ENCODE results near the gene MYBPC2.

Gene MYBPC2

DNA sequence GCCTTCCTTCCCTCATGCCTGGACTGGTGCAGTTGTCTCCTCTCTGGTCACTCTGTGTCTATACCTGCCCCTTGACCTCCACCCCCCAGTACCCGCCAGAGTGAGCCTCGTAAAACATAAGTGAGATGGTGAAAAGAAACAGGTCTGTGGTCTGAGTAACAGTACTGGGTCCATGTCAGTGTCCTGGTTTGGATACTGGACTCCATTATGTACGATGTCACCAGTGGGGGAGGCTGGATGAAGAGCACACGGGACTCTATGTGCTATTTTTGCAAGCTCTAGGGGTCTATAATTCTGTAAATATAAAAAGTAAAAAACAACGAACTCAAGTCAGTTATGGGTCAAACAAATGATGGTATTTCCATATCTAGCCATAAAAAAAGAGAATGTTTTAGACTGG lies 14.4 kb downstream of the MYBPC2 start:
- no peak for TF ChIP-seq FOXP2 (optimal IDR thresholded peaks at IDR 0.05; ENCODE audit: borderline replicate concordance, extremely low read depth, extremely low read length, insufficient read depth)
- no peak for TF ChIP-seq SIN3A (IDR thresholded peaks at IDR 0.05; ENCODE audit: borderline replicate concordance, insufficient read depth, low read length)
- TF ChIP-seq POLR2AphosphoS5 (IDR thresholded peaks at IDR 0.05; ENCODE audit: low read depth, low read length) = no peak
- no peak for TF ChIP-seq TAF1 (IDR thresholded peaks at IDR 0.05; ENCODE audit: borderline replicate concordance, insufficient read depth, low read length)
- TF ChIP-seq, protein P1, sequence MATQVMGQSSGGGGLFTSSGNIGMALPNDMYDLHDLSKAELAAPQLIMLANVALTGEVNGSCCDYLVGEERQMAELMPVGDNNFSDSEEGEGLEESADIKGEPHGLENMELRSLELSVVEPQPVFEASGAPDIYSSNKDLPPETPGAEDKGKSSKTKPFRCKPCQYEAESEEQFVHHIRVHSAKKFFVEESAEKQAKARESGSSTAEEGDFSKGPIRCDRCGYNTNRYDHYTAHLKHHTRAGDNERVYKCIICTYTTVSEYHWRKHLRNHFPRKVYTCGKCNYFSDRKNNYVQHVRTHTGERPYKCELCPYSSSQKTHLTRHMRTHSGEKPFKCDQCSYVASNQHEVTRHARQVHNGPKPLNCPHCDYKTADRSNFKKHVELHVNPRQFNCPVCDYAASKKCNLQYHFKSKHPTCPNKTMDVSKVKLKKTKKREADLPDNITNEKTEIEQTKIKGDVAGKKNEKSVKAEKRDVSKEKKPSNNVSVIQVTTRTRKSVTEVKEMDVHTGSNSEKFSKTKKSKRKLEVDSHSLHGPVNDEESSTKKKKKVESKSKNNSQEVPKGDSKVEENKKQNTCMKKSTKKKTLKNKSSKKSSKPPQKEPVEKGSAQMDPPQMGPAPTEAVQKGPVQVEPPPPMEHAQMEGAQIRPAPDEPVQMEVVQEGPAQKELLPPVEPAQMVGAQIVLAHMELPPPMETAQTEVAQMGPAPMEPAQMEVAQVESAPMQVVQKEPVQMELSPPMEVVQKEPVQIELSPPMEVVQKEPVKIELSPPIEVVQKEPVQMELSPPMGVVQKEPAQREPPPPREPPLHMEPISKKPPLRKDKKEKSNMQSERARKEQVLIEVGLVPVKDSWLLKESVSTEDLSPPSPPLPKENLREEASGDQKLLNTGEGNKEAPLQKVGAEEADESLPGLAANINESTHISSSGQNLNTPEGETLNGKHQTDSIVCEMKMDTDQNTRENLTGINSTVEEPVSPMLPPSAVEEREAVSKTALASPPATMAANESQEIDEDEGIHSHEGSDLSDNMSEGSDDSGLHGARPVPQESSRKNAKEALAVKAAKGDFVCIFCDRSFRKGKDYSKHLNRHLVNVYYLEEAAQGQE (IDR thresholded peaks at IDR 0.05; ENCODE audit: insufficient read depth in 1 of 2, low read depth in 2 of 2, low read length in 2 of 2) = no peak

DNA sequence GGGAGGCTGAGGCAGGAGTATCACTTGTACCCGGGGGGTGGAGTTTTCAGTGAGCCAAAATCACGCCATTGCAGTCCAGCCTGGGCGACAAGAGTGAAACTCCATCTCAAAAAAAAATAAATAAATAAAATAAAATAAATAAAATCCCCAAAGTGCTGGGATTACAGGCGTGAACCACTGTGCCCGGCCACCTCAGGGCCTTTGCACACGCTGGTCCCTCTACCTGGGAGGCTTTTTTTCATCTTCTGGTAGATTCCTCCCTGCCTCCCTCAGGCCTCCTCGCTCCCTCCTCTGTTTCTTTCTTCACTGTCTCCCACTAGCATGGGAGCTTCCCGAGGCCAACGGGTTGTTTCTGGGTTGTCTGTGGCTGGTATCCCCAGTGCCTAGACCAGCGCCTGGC lies 15.1 kb downstream of the MYBPC2 start:
- TF ChIP-seq POLR2AphosphoS5 (IDR thresholded peaks at IDR 0.05; ENCODE audit: low read depth, low read length) = no peak
- no peak for TF ChIP-seq TAF1 (IDR thresholded peaks at IDR 0.05; ENCODE audit: borderline replicate concordance, insufficient read depth, low read length)
- TF ChIP-seq FOXP2 (optimal IDR thresholded peaks at IDR 0.05; ENCODE audit: borderline replicate concordance, extremely low read depth, extremely low read length, insufficient read depth) = no peak
- TF ChIP-seq SIN3A (IDR thresholded peaks at IDR 0.05; ENCODE audit: borderline replicate concordance, insufficient read depth, low read length) = no peak
- TF ChIP-seq, protein P1 (IDR thresholded peaks at IDR 0.05; ENCODE audit: insufficient read depth in 1 of 2, low read depth in 2 of 2, low read length in 2 of 2) = no peak

DNA sequence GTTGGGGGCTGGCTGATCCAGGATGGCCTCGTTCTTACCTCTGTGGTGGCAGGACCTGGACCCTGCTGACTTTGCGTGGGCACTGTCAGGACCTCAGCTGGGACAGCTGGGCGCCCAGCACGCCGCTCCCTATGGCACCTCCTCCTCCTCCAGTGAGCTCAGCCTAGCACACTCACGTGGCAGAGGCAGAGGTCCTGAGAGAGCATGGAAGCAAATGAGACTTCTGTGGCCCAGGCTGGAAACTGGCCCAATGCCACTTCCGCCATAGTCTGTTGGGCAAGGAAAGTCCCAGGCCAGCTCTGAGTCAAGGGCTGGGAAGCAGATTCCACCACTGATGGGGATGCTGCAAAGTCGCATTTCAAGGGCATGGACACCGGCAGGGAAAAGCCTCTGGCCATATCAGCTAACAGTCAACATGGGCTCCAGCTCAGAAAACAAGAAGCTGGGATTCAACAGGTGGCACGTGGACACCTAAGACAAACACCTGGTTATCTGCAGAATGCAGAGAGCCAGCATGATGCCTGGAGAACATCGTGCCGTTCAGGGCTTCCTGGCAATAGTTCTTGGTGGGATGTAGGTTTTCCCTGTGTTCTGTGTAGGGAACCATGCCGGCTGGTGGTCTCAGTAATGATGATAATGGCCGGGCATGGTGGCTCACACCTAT lies 16.7 kb downstream of the MYBPC2 start:
- TF ChIP-seq POLR2AphosphoS5 (IDR thresholded peaks at IDR 0.05; ENCODE audit: low read depth, low read length) (no peak), FOXP2 (optimal IDR thresholded peaks at IDR 0.05; ENCODE audit: borderline replicate concordance, extremely low read depth, extremely low read length, insufficient read depth) (no peak), TAF1 (IDR thresholded peaks at IDR 0.05; ENCODE audit: borderline replicate concordance, insufficient read depth, low read length) (no peak), SIN3A (IDR thresholded peaks at IDR 0.05; ENCODE audit: borderline replicate concordance, insufficient read depth, low read length) (no peak)
- TF ChIP-seq, protein P1 (IDR thresholded peaks at IDR 0.05; ENCODE audit: insufficient read depth in 1 of 2, low read depth in 2 of 2, low read length in 2 of 2) = no peak

DNA sequence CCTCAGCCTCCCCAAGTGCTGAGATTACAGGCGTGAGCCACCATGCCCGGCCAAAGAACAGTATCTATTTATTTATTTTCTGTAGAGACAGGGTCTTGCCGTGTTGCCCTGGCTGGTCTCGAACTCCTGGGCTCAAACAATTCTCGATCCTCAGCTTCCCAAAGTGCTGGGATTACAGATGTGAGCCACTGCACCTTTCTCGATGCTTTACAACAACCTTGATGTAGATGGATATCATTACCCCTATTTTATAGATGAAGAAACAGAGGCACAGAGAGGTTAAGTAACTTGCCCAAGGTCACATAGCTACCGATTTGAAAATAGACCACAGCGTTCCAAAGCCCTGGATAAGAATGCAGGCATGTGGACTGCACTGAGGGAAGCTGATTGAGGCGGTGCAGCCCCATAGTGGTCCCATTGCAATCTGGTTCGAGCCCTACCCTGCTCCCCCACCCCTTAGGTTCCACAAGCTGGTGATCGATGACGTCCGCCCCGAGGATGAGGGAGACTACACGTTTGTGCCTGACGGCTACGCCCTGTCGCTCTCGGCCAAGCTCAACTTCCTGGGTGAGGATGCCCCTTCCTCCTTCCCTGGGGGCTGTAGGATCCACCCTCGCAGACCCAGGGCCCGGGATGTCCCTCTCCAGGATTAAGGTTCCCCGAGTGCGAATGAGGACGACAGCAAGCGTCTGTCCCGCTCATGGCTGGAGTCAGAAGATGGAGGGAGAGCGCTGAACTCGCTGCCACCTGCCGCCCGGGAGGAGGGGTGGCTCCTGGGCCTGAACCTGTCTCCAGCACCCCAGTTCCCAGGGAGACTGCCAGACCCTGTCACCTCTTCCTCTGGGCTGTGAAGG lies 17.9 kb downstream of the MYBPC2 start:
- TF ChIP-seq SIN3A (IDR thresholded peaks at IDR 0.05; ENCODE audit: borderline replicate concordance, insufficient read depth, low read length) = no peak

DNA sequence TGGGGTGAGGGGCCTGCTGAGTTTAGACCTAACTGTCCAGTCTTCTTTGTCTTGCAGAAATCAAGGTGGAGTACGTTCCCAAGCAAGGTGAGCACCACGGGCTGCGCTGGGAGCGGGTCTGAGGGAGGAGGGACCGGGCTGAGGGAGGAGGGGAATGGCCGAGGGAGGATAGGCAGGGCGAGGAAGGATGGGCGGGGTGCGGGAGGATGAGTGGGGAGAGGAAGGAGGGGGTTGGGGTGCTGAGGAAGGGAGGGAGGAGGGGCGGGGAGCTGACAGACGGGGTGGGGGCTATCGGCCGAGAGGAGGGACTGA lies 18.5 kb downstream of the MYBPC2 start:
- no peak for TF ChIP-seq SIN3A (IDR thresholded peaks at IDR 0.05; ENCODE audit: borderline replicate concordance, insufficient read depth, low read length)
- TF ChIP-seq TAF1 (IDR thresholded peaks at IDR 0.05; ENCODE audit: borderline replicate concordance, insufficient read depth, low read length) = no peak
- TF ChIP-seq, protein P1 (IDR thresholded peaks at IDR 0.05; ENCODE audit: insufficient read depth in 1 of 2, low read depth in 2 of 2, low read length in 2 of 2) = no peak
